Small intestine (tissue), 7 donors: ENCODE measurements around the gene FBXO5. TPM values are rescaled to one million over a fixed set of nuclear protein-coding genes. Genes with fewer than 3 reads are reported as not detected.

Experiments used
- DNase-seq, 2 donors: peaks; one replicate each; pipeline versions ENCODE4 v3.0.0 to v3.0.0-alpha.2; 2013
- FAIRE-seq: peaks from 2 replicates; lab custom pipeline; 2012; peaks lifted over from hg19 to GRCh38; lab: Jason Lieb, UNC
- H3K27ac ChIP-seq, 3 donors: one replicate each; pipeline ENCODE4 v1.5.1; 2013; ENCODE audit warnings: low read length in 2 of 3, mild to moderate bottlenecking in 2 of 3, control low read depth in 1 of 3, inconsistent platforms in 1 of 3, low read depth in 1 of 3, moderate library complexity in 1 of 3
- H3K27me3 ChIP-seq, 3 donors: one replicate each; pipeline ENCODE4 v1.6.1; 2013; ENCODE audit warnings: low read length in 3 of 3, inconsistent platforms in 1 of 3; ENCODE audit not compliant: control insufficient read depth in 3 of 3, insufficient read depth in 3 of 3
- H3K36me3 ChIP-seq, 3 donors: one replicate each; pipeline ENCODE4 v1.6.1; 2013; ENCODE audit warnings: low read length in 3 of 3, inconsistent platforms in 1 of 3, low read depth in 1 of 3, mild to moderate bottlenecking in 1 of 3, moderate library complexity in 1 of 3; ENCODE audit not compliant: control insufficient read depth in 3 of 3, insufficient read depth in 2 of 3
- H3K4me1 ChIP-seq, 3 donors: one replicate each; pipeline ENCODE4 v1.6.1; 2013; ENCODE audit warnings: low read length in 2 of 3, inconsistent platforms in 1 of 3, low read depth in 1 of 3, mild to moderate bottlenecking in 1 of 3, moderate library complexity in 1 of 3; ENCODE audit not compliant: control insufficient read depth in 3 of 3, insufficient read depth in 2 of 3
- H3K4me3 ChIP-seq, 3 donors: one replicate each; pipeline ENCODE4 v1.5.1; 2013; ENCODE audit warnings: low read length in 3 of 3, control low read depth in 1 of 3, inconsistent platforms in 1 of 3, low read depth in 1 of 3, mild to moderate bottlenecking in 1 of 3, moderate library complexity in 1 of 3
- H3K9me3 ChIP-seq, 2 donors: one replicate each; pipeline ENCODE4 v1.6.1; 2013; ENCODE audit warnings: low read depth in 1 of 2, low read length in 1 of 2; ENCODE audit not compliant: control insufficient read depth in 2 of 2, insufficient read depth in 1 of 2
- WGBS, 3 donors: extraction: QIAGEN DNeasy Blood & Tissue Kit; methylation state at CpG; one replicate each; pipeline ENCODE4 v1.1.7; 2013; 5-methylcytosine and 5-hydroxymethylcytosine counted together
- polyA plus RNA-seq, 4 donors: library from polyadenylated mRNA; stranded (reverse) in 3 of 4; unstranded in 1 of 4; fragments of 200-250 nt in 3 of 4; fragments of 120-200 nt in 1 of 4; gene quantifications; one replicate each; pipeline versions ENCODE4 v1.2.1 to v1.2.3, GENCODE V29; 2013
- donor health status: healthy with polysubstance abuse.
- donor health status: control.
- donor health status: control.
- donor health status: Bipolar disorder and iron deficiency.
- donor health status: healthy.

FBXO5 gene
- polyA plus RNA-seq, 4 donors = 2.0 to 14.7 (median 4.3) TPM

GRCh38 chr6:152952866-152953509, 29.9 kb downstream of the FBXO5 start:
- Histone ChIP-seq H3K9me3 (peaks cover 0 to 7% of the 10 kb centered on the region in 2 donors), H3K4me3 (no peak overlapping the region), H3K27ac (no peak overlapping the region), H3K27me3 (no peaks in the 10 kb centered on the region), H3K4me1 (no peaks in the 10 kb centered on the region), H3K36me3 (no peaks in the 10 kb centered on the region)
- FAIRE-seq (no peak), DNase-seq (peak in 1 of 2 donors; percentile 6)
- 68 to 71% (median 70%) methylated on average over 7 of the region's 7 CpGs for WGBS, 3 donors

- no peaks in the 10 kb centered on the region for H3K4me1 ChIP-seq
- DNase-seq (no peak), FAIRE-seq (no peak)
- peaks cover 0 to 7% of the 10 kb centered on the region in 2 donors for H3K9me3 ChIP-seq
- H3K36me3 ChIP-seq = no peaks in the 10 kb centered on the region
- H3K27ac ChIP-seq = no peak overlapping the region
- H3K27me3 ChIP-seq = no peaks in the 10 kb centered on the region
- no peak overlapping the region for H3K4me3 ChIP-seq
- 3 to 13% (median 9%) methylated on average over 1 of the region's 1 CpG for WGBS, 3 donors
Measured at GRCh38 chr6:152952045-152952444, 30.8 kb downstream of the FBXO5 start.

- H3K27me3 ChIP-seq = no peaks in the 10 kb centered on the region
- no peak overlapping the region for H3K4me3 ChIP-seq
- H3K4me1 ChIP-seq = no peaks in the 10 kb centered on the region
- H3K27ac ChIP-seq = no peak overlapping the region
- WGBS, 3 donors = 84 to 90% (median 88%) methylated on average over 3 of the region's 3 CpGs
- H3K36me3 ChIP-seq = no peaks in the 10 kb centered on the region
- H3K9me3 ChIP-seq = no peaks in the 10 kb centered on the region
- no peak for FAIRE-seq
- no peak for DNase-seq
Measured at GRCh38 chr6:152950240-152950639, 32.6 kb downstream of the FBXO5 start.

GRCh38 chr6:152948150-152948768, 34.6 kb downstream of the FBXO5 start:
- no peak overlapping the region for H3K4me3 ChIP-seq
- 28 to 31% (median 28%) methylated on average over 9 of the region's 9 CpGs for WGBS, 3 donors
- no peaks in the 10 kb centered on the region for H3K27me3 ChIP-seq
- no peak overlapping the region for H3K27ac ChIP-seq
- FAIRE-seq (no peak), DNase-seq (peak; percentile 34 to 41)
- no peaks in the 10 kb centered on the region for H3K4me1 ChIP-seq
- H3K36me3 ChIP-seq = no peaks in the 10 kb centered on the region
- H3K9me3 ChIP-seq = no peaks in the 10 kb centered on the region

GRCh38 chr6:152946995-152947394, 35.8 kb downstream of the FBXO5 start:
- no peaks in the 10 kb centered on the region for H3K9me3 ChIP-seq
- no peaks in the 10 kb centered on the region for H3K4me1 ChIP-seq
- H3K27ac ChIP-seq = no peak overlapping the region
- DNase-seq (no peak), FAIRE-seq (no peak)
- H3K36me3 ChIP-seq = no peaks in the 10 kb centered on the region
- 63 to 68% (median 68%) methylated on average over 2 of the region's 2 CpGs for WGBS, 3 donors
- H3K27me3 ChIP-seq = no peaks in the 10 kb centered on the region
- no peak overlapping the region for H3K4me3 ChIP-seq

GRCh38 chr6:152946484-152946883, 36.4 kb downstream of the FBXO5 start:
- DNase-seq (no peak), FAIRE-seq (no peak)
- no peak overlapping the region for H3K4me3 ChIP-seq
- H3K4me1 ChIP-seq = no peaks in the 10 kb centered on the region
- no peaks in the 10 kb centered on the region for H3K36me3 ChIP-seq
- no peak overlapping the region for H3K27ac ChIP-seq
- H3K9me3 ChIP-seq = no peaks in the 10 kb centered on the region
- WGBS, 3 donors = 78 to 83% (median 78%) methylated on average over 3 of the region's 3 CpGs
- H3K27me3 ChIP-seq = no peaks in the 10 kb centered on the region

GRCh38 chr6:152943260-152943897, 39.5 kb downstream of the FBXO5 start:
- H3K27me3 ChIP-seq = peaks cover 0 to 4% (median 3%) of the 10 kb centered on the region in 3 donors
- no peak for DNase-seq
- no peak for FAIRE-seq
- no peak overlapping the region for H3K27ac ChIP-seq
- WGBS, 3 donors = 85 to 92% (median 88%) methylated on average over 2 of the region's 2 CpGs
- no peaks in the 10 kb centered on the region for H3K4me1 ChIP-seq
- no peak overlapping the region for H3K4me3 ChIP-seq
- H3K36me3 ChIP-seq = no peaks in the 10 kb centered on the region
- H3K9me3 ChIP-seq = no peaks in the 10 kb centered on the region

- H3K27me3 ChIP-seq = peaks cover 0 to 4% (median 3%) of the 10 kb centered on the region in 3 donors
- DNase-seq (no peak), FAIRE-seq (no peak)
- no peaks in the 10 kb centered on the region for H3K36me3 ChIP-seq
- WGBS, 3 donors = 47 to 73% (median 64%) methylated on average over 1 of the region's 1 CpG
- H3K9me3 ChIP-seq = no peaks in the 10 kb centered on the region
- H3K4me1 ChIP-seq = no peaks in the 10 kb centered on the region
- no peak overlapping the region for H3K27ac ChIP-seq
- no peak overlapping the region for H3K4me3 ChIP-seq
Measured at GRCh38 chr6:152942319-152942869, 40.4 kb downstream of the FBXO5 start.
